ENCODE data around the gene VPS33A. TPM values are rescaled to one million over a fixed set of nuclear protein-coding genes. Genes with fewer than 3 reads are reported as not detected.

VPS33A gene
- total RNA-seq, result 10 to 100 TPM; 23.9 to 24.2 TPM

GRCh38 chr12:122266230-122266901 is at the start of gene VPS33A:
Gene VPS33A (minus strand): TSS chr12:122266494. CDS start chr12:122266408, 86 bp downstream.
- no peaks in the 10 kb centered on the region for H3K9me3 Mint-ChIP-seq
- no peaks in the 10 kb centered on the region for H3K36me3 Mint-ChIP-seq
- DNase-seq (ENCODE audit: low spot score in 2 of 2) (peak; percentile 94 to 95), ATAC-seq (peak; percentile 91 to 93)
- peak within 1 kb of the TSS; percentile 98 to 100 for H3K27ac Mint-ChIP-seq

- peak overlapping the region in 1 of 2 donors; percentile 88 for H3K27ac Mint-ChIP-seq
- no peaks in the 10 kb centered on the region for H3K36me3 Mint-ChIP-seq
- DNase-seq (ENCODE audit: low spot score in 2 of 2), result no peak
- no peaks in the 10 kb centered on the region for H3K9me3 Mint-ChIP-seq
- no peak for ATAC-seq
Observed at GRCh38 chr12:122312926-122313325, 46.6 kb upstream of the VPS33A start.

- no peaks in the 10 kb centered on the region for H3K9me3 Mint-ChIP-seq
- DNase-seq (ENCODE audit: low spot score in 2 of 2), result no peak
- no peak overlapping the region for H3K27ac Mint-ChIP-seq
- no peaks in the 10 kb centered on the region for H3K36me3 Mint-ChIP-seq
- no peak for ATAC-seq
Observed at GRCh38 chr12:122311696-122312095, 45.4 kb upstream of the VPS33A start.

- DNase-seq (ENCODE audit: low spot score in 2 of 2) (no peak), ATAC-seq (no peak)
- Mint-ChIP-seq H3K27ac (no peak overlapping the region), H3K9me3 (no peaks in the 10 kb centered on the region), H3K36me3 (no peaks in the 10 kb centered on the region)
Observed at GRCh38 chr12:122310626-122311333, 44.5 kb upstream of the VPS33A start.

GRCh38 chr12:122309564-122310121 is 43.3 kb upstream of the VPS33A start:
- DNase-seq (ENCODE audit: low spot score in 2 of 2), result no peak
- Mint-ChIP-seq H3K9me3 (no peaks in the 10 kb centered on the region), H3K27ac (no peak overlapping the region), H3K36me3 (no peaks in the 10 kb centered on the region)
- no peak for ATAC-seq

- no peaks in the 10 kb centered on the region for H3K9me3 Mint-ChIP-seq
- DNase-seq (ENCODE audit: low spot score in 2 of 2) (no peak), ATAC-seq (no peak)
Observed at GRCh38 chr12:122308811-122309210, 42.5 kb upstream of the VPS33A start.

GRCh38 chr12:122306407-122306806 is 40.1 kb upstream of the VPS33A start:
- ATAC-seq (no peak), DNase-seq (ENCODE audit: low spot score in 2 of 2) (no peak)
- H3K9me3 Mint-ChIP-seq, result no peaks in the 10 kb centered on the region
- peak overlapping the region in 1 of 2 donors; percentile 57 for H3K27ac Mint-ChIP-seq
- H3K36me3 Mint-ChIP-seq, result no peaks in the 10 kb centered on the region

More at GRCh38 chr12:122308811-122309210, 42.5 kb upstream of the VPS33A start:
- Mint-ChIP-seq H3K36me3 (no peaks in the 10 kb centered on the region), H3K27ac (no peak overlapping the region)

GRCh38 chr12:122304924-122305323 is 38.6 kb upstream of the VPS33A start:
- no peak for DNase-seq (ENCODE audit: low spot score in 2 of 2)
- Mint-ChIP-seq H3K36me3 (no peaks in the 10 kb centered on the region), H3K27ac (no peak overlapping the region), H3K9me3 (no peaks in the 10 kb centered on the region)
- no peak for ATAC-seq

- peak overlapping the region; percentile 0 to 50 for H3K27ac Mint-ChIP-seq
- ATAC-seq, result no peak
- H3K36me3 Mint-ChIP-seq, result no peaks in the 10 kb centered on the region
Observed at GRCh38 chr12:122303068-122303467, 36.8 kb upstream of the VPS33A start.

GRCh38 chr12:122298071-122298748 is 31.9 kb upstream of the VPS33A start:
- Mint-ChIP-seq H3K27ac (no peak overlapping the region), H3K9me3 (no peaks in the 10 kb centered on the region), H3K36me3 (no peaks in the 10 kb centered on the region)
- DNase-seq (ENCODE audit: low spot score in 2 of 2), result no peak
- ATAC-seq, result no peak

More at GRCh38 chr12:122303068-122303467, 36.8 kb upstream of the VPS33A start:
- no peak for DNase-seq (ENCODE audit: low spot score in 2 of 2)
- no peaks in the 10 kb centered on the region for H3K9me3 Mint-ChIP-seq

GRCh38 chr12:122297494-122297893 is 31.2 kb upstream of the VPS33A start:
- H3K9me3 Mint-ChIP-seq, result no peaks in the 10 kb centered on the region
- ATAC-seq, result no peak
- DNase-seq (ENCODE audit: low spot score in 2 of 2), result no peak
- H3K36me3 Mint-ChIP-seq, result no peaks in the 10 kb centered on the region
- no peak overlapping the region for H3K27ac Mint-ChIP-seq

GRCh38 chr12:122295877-122296276 is 29.6 kb upstream of the VPS33A start:
- Mint-ChIP-seq H3K27ac (peak overlapping the region in 1 of 2 donors; percentile 75), H3K36me3 (no peaks in the 10 kb centered on the region), H3K9me3 (no peaks in the 10 kb centered on the region)
- no peak for DNase-seq (ENCODE audit: low spot score in 2 of 2)
- ATAC-seq, result no peak

- Mint-ChIP-seq H3K9me3 (no peaks in the 10 kb centered on the region), H3K27ac (peak overlapping the region in 1 of 2 donors; percentile 25), H3K36me3 (no peaks in the 10 kb centered on the region)
- DNase-seq (ENCODE audit: low spot score in 2 of 2) (no peak), ATAC-seq (peak in 1 of 2 donors; percentile 82)
Observed at GRCh38 chr12:122293081-122293480, 26.8 kb upstream of the VPS33A start.

- H3K27ac Mint-ChIP-seq, result no peak overlapping the region
- DNase-seq (ENCODE audit: low spot score in 2 of 2) (no peak), ATAC-seq (no peak)
- H3K9me3 Mint-ChIP-seq, result no peaks in the 10 kb centered on the region
- no peaks in the 10 kb centered on the region for H3K36me3 Mint-ChIP-seq
Observed at GRCh38 chr12:122291431-122291830, 25.1 kb upstream of the VPS33A start.

- ATAC-seq, result no peak
Observed at GRCh38 chr12:122283680-122284079, 17.4 kb upstream of the VPS33A start.

GRCh38 chr12:122282061-122282460 is 15.8 kb upstream of the VPS33A start:
- DNase-seq (ENCODE audit: low spot score in 2 of 2) (no peak), ATAC-seq (no peak)
- H3K27ac Mint-ChIP-seq, result no peak overlapping the region
- no peaks in the 10 kb centered on the region for H3K36me3 Mint-ChIP-seq
- no peaks in the 10 kb centered on the region for H3K9me3 Mint-ChIP-seq

More at GRCh38 chr12:122283680-122284079, 17.4 kb upstream of the VPS33A start:
- Mint-ChIP-seq H3K27ac (no peak overlapping the region), H3K36me3 (no peaks in the 10 kb centered on the region), H3K9me3 (no peaks in the 10 kb centered on the region)
- DNase-seq (ENCODE audit: low spot score in 2 of 2), result no peak

- no peak overlapping the region for H3K27ac Mint-ChIP-seq
- no peaks in the 10 kb centered on the region for H3K36me3 Mint-ChIP-seq
- ATAC-seq, result no peak
Observed at GRCh38 chr12:122276242-122276641, 9.9 kb upstream of the VPS33A start.

More at GRCh38 chr12:122276242-122276641, 9.9 kb upstream of the VPS33A start:
- no peaks in the 10 kb centered on the region for H3K9me3 Mint-ChIP-seq
- no peak for DNase-seq (ENCODE audit: low spot score in 2 of 2)
